HG03571 (cell line): ENCODE measurements around the gene SHLD1.
A peak's percentile ranks its signal among the peaks of the same experiment; 100 is the strongest.

Experiments used
- ATAC-seq: cut with Tn5 transposase; IDR thresholded peaks from one replicate; pipeline ENCODE4 v1.9.1; 2021; ENCODE audit not compliant: unreplicated experiment

SHLD1 gene

GRCh38 chr20:5844063-5844681 is 94.0 kb downstream of the SHLD1 start:
- peak; percentile 89 for ATAC-seq

- no peak for ATAC-seq
Measured at GRCh38 chr20:5845681-5846615, 95.7 kb downstream of the SHLD1 start.

GRCh38 chr20:5848711-5849505 is 98.7 kb downstream of the SHLD1 start:
- ATAC-seq = no peak

GRCh38 chr20:5855939-5856338 is 105.7 kb downstream of the SHLD1 start:
- no peak for ATAC-seq

GRCh38 chr20:5859608-5860007 is 109.4 kb downstream of the SHLD1 start:
- ATAC-seq = no peak

GRCh38 chr20:5862703-5863039 is 112.5 kb downstream of the SHLD1 start:
- ATAC-seq = no peak

- ATAC-seq = no peak
Measured at GRCh38 chr20:5863040-5863833, 113.0 kb downstream of the SHLD1 start.

- no peak for ATAC-seq
Measured at GRCh38 chr20:5864428-5864827, 114.2 kb downstream of the SHLD1 start.

- no peak for ATAC-seq
Measured at GRCh38 chr20:5864873-5865587, 114.8 kb downstream of the SHLD1 start.

GRCh38 chr20:5865604-5866003 is 115.4 kb downstream of the SHLD1 start:
- no peak for ATAC-seq

- no peak for ATAC-seq
Measured at GRCh38 chr20:5870568-5870981, 120.4 kb downstream of the SHLD1 start.

- ATAC-seq = no peak
Measured at GRCh38 chr20:5871459-5872410, 121.5 kb downstream of the SHLD1 start.

- ATAC-seq = no peak
Measured at GRCh38 chr20:5877128-5877527, 126.9 kb downstream of the SHLD1 start.

- no peak for ATAC-seq
Measured at GRCh38 chr20:5880326-5880725, 130.1 kb downstream of the SHLD1 start.

GRCh38 chr20:5881703-5882102 is 131.5 kb downstream of the SHLD1 start:
- ATAC-seq = no peak

GRCh38 chr20:5882166-5882565 is 132.0 kb downstream of the SHLD1 start:
- no peak for ATAC-seq

- ATAC-seq = no peak
Measured at GRCh38 chr20:5884465-5885335, 134.5 kb downstream of the SHLD1 start.

- ATAC-seq = no peak
Measured at GRCh38 chr20:5885866-5886265, 135.7 kb downstream of the SHLD1 start.
